ENCODE measurements around the gene EIF4G3. TPM values are rescaled to one million over a fixed set of nuclear protein-coding genes. Genes with fewer than 3 reads are reported as not detected.

EIF4G3 gene
- total and polyA plus RNA-seq, 2 of the 8 experiments (the other 6 are each of a cell fraction or from before 2014, with no cell fraction given), result 47.5 to 66.6 TPM

GRCh38 chr1:21045351-21045750 lies 131.3 kb downstream of the EIF4G3 start (continued):
- TF ChIP-seq NRF1 (IDR thresholded peaks at IDR 0.05; ENCODE audit: low read depth, low read length) (no peak), CBX8 (IDR thresholded peaks at IDR 0.05; ENCODE audit: borderline replicate concordance, low read depth, low read length) (no peak), CHD7 (IDR thresholded peaks at IDR 0.05; ENCODE audit: insufficient replicate concordance, low read length) (no peak), CHD1 (IDR thresholded peaks at IDR 0.05; ENCODE audit: low read depth, low read length) (no peak)
